ENCODE data around the gene ACER1. TPM values are rescaled to one million over a fixed set of nuclear protein-coding genes. Genes with fewer than 3 reads are reported as not detected.

The ACER1 gene
- total and polyA plus RNA-seq, 2 experiments from 2014 or later = not detected

DNA sequence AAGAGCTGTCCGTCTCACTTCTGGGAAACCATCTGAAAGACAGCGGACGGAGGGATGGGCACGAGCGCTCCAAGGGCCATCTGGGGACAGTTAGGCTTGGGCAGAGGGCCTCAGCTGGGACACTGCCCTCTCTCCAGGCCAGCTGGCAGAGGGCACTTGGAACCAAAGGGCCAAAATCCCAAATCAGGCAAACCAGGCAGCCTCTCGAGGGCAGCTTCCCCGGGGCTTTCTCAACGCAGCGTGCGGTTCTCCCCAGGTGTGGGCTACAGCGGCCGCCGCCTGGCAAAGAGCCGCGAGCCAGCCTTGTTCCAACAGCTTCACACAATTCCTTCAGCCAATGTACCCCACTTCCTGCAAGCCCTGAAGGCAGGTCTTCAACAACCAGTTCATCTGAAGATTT is 58.7 kb downstream of the ACER1 start (continued):
- TF ChIP-seq, protein P1, sequence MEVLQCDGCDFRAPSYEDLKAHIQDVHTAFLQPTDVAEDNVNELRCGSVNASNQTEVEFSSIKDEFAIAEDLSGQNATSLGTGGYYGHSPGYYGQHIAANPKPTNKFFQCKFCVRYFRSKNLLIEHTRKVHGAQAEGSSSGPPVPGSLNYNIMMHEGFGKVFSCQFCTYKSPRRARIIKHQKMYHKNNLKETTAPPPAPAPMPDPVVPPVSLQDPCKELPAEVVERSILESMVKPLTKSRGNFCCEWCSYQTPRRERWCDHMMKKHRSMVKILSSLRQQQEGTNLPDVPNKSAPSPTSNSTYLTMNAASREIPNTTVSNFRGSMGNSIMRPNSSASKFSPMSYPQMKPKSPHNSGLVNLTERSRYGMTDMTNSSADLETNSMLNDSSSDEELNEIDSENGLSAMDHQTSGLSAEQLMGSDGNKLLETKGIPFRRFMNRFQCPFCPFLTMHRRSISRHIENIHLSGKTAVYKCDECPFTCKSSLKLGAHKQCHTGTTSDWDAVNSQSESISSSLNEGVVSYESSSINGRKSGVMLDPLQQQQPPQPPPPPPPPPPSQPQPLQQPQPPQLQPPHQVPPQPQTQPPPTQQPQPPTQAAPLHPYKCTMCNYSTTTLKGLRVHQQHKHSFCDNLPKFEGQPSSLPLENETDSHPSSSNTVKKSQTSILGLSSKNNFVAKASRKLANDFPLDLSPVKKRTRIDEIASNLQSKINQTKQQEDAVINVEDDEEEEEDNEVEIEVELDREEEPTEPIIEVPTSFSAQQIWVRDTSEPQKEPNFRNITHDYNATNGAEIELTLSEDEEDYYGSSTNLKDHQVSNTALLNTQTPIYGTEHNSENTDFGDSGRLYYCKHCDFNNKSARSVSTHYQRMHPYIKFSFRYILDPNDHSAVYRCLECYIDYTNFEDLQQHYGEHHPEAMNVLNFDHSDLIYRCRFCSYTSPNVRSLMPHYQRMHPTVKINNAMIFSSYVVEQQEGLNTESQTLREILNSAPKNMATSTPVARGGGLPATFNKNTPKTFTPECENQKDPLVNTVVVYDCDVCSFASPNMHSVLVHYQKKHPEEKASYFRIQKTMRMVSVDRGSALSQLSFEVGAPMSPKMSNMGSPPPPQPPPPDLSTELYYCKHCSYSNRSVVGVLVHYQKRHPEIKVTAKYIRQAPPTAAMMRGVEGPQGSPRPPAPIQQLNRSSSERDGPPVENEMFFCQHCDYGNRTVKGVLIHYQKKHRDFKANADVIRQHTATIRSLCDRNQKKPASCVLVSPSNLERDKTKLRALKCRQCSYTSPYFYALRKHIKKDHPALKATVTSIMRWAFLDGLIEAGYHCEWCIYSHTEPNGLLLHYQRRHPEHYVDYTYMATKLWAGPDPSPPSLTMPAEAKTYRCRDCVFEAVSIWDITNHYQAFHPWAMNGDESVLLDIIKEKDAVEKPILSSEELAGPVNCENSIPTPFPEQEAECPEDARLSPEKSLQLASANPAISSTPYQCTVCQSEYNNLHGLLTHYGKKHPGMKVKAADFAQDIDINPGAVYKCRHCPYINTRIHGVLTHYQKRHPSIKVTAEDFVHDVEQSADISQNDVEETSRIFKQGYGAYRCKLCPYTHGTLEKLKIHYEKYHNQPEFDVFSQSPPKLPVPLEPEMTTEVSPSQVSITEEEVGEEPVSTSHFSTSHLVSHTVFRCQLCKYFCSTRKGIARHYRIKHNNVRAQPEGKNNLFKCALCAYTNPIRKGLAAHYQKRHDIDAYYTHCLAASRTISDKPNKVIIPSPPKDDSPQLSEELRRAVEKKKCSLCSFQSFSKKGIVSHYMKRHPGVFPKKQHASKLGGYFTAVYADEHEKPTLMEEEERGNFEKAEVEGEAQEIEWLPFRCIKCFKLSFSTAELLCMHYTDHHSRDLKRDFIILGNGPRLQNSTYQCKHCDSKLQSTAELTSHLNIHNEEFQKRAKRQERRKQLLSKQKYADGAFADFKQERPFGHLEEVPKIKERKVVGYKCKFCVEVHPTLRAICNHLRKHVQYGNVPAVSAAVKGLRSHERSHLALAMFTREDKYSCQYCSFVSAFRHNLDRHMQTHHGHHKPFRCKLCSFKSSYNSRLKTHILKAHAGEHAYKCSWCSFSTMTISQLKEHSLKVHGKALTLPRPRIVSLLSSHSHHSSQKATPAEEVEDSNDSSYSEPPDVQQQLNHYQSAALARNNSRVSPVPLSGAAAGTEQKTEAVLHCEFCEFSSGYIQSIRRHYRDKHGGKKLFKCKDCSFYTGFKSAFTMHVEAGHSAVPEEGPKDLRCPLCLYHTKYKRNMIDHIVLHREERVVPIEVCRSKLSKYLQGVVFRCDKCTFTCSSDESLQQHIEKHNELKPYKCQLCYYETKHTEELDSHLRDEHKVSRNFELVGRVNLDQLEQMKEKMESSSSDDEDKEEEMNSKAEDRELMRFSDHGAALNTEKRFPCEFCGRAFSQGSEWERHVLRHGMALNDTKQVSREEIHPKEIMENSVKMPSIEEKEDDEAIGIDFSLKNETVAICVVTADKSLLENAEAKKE (CRISPR knock-in tag; IDR thresholded peaks at IDR 0.05) = no peak
- TF ChIP-seq ZNF114 (CRISPR knock-in tag; IDR thresholded peaks at IDR 0.05) (no peak), CREB1 (CRISPR knock-in tag; IDR thresholded peaks at IDR 0.05; ENCODE audit: low read depth) (no peak), POLR2AphosphoS5 (IDR thresholded peaks at IDR 0.05; ENCODE audit: low read depth) (no peak), EZH2 (IDR thresholded peaks at IDR 0.05; ENCODE audit: low read depth, unreplicated experiment) (no peak), CTCF (conservative IDR thresholded peaks at IDR 0.05; ENCODE audit: low read depth in 2 of 2) (no peak)
- TF ChIP-seq, protein P2, sequence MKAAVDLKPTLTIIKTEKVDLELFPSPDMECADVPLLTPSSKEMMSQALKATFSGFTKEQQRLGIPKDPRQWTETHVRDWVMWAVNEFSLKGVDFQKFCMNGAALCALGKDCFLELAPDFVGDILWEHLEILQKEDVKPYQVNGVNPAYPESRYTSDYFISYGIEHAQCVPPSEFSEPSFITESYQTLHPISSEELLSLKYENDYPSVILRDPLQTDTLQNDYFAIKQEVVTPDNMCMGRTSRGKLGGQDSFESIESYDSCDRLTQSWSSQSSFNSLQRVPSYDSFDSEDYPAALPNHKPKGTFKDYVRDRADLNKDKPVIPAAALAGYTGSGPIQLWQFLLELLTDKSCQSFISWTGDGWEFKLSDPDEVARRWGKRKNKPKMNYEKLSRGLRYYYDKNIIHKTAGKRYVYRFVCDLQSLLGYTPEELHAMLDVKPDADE (IDR thresholded peaks at IDR 0.05) = no peak
